Measurements from ENCODE around the gene KRT85.

Gene KRT85

GRCh38 chr12:52321418-52321817, 45.9 kb downstream of the KRT85 start:
- DNase-seq: no peak

GRCh38 chr12:52320784-52321400, 46.4 kb downstream of the KRT85 start, which contains the start of gene KRT83:
KRT83 (minus strand) TSS chr12:52321398; CDS start chr12:52321335, 63 bp downstream.
- no peak for DNase-seq

- no peak for DNase-seq
These were observed 48.2 kb downstream of the KRT85 start for GRCh38 chr12:52319097-52319496.

- no peak for DNase-seq
These were observed 48.9 kb downstream of the KRT85 start for GRCh38 chr12:52318241-52318990.

GRCh38 chr12:52317468-52318052, 49.7 kb downstream of the KRT85 start:
- no peak for DNase-seq

- no peak for DNase-seq
These were observed 50.6 kb downstream of the KRT85 start for GRCh38 chr12:52316701-52317100.

GRCh38 chr12:52316290-52316689, 51.0 kb downstream of the KRT85 start:
- DNase-seq: no peak

GRCh38 chr12:52315721-52316120, 51.6 kb downstream of the KRT85 start:
- peak; percentile 31 for DNase-seq

GRCh38 chr12:52314511-52314910, 52.8 kb downstream of the KRT85 start:
- DNase-seq: no peak

- no peak for DNase-seq
These were observed 53.4 kb downstream of the KRT85 start for GRCh38 chr12:52313926-52314325.

- no peak for DNase-seq
These were observed 53.8 kb downstream of the KRT85 start for GRCh38 chr12:52313461-52313860.

- no peak for DNase-seq
These were observed 55.2 kb downstream of the KRT85 start for GRCh38 chr12:52312086-52312485.

GRCh38 chr12:52311285-52311648, 56.0 kb downstream of the KRT85 start:
- DNase-seq: no peak

- DNase-seq: no peak
These were observed 56.5 kb downstream of the KRT85 start for GRCh38 chr12:52310622-52311284.
